H54 (cell line): ENCODE data around the gene B3GALNT2.

ENCODE experiments used
- DNase-seq: peaks from one replicate; pipeline ENCODE4 v3.0.0; 2011; ENCODE audit warnings: low spot score, mixed read lengths; ENCODE audit not compliant: insufficient read length
- FAIRE-seq: peaks from 3 replicates; lab custom pipeline; 2011; peaks lifted over from hg19 to GRCh38; lab: Jason Lieb, UNC
- POLR2A ChIP-seq: IDR thresholded peaks from 2 replicates; pipeline ENCODE4 v1.6.1; 2011; ENCODE audit warnings: low read depth, mild to moderate bottlenecking, low read length

The B3GALNT2 gene

DNA sequence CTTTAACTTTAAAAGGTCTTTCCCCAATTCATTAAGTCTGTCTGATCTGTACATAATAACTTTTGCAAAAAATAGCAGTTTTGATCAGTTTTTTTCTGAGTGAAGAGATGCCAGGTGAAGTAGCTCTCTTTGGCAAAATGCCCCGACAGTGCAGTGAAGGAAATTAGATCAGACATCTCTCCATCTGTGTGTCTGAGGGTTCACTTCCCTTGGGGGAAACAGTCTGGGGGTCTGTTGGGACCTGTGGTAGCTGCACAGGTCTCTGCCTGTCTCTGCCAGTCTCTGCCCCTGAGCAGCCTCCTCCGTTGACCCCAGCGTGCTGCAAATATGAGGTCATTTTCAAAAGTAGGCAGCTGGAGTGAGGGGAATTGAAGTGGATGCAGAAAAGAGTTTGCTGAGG lies 82.5 kb downstream of the B3GALNT2 start:
- no peak for TF ChIP-seq POLR2A
- FAIRE-seq (no peak), DNase-seq (no peak)

DNA sequence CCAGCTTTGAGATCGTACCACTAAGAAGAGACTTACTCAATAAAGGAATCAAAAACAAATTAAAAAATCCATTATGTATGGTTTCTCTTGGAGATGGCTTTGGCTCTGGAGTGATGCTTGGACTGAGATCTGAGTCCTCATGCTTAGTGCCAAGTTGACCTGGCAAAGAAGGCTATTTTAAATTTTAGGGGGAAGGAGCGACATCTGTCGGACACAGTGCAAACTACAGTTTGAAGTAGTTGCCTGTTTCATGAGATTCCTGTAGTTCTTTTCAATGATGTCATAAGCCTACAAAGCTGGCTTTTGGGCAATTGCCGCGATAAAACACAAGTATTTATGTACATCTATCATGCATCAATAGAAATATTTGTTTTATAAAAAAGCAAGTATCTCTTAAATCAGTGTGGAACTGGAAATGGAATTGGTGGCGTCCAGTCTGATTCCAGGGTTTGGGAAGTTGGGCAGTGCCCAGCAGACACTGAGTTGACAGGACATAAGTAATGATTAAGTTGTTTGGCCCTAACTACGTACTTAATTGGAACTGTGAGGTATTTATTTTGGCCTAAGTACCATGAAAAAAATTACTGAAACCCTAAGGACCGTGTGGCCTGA lies 87.1 kb downstream of the B3GALNT2 start:
- TF ChIP-seq POLR2A, result no peak
- FAIRE-seq, result no peak
- DNase-seq, result peak; percentile 42

DNA sequence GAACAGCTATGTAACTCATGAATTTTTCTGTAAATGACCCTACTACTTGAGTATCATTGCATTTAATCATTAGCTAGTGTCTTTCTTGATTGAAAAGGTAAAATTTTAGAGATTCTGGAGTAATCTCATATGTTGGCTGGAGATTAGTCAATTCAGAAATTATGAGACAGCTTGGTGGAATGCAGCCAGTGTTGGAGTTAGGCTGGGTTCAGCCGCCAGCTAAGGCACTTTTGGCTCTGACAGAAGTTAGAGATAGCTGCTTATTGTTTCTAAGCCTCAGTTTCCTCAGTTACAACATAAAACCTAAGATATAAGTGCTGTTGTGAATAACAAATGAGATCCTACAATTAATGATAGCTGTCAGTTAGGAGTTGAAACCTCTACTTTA lies 87.6 kb downstream of the B3GALNT2 start:
- no peak for TF ChIP-seq POLR2A
- no peak for DNase-seq
- FAIRE-seq, result no peak

DNA sequence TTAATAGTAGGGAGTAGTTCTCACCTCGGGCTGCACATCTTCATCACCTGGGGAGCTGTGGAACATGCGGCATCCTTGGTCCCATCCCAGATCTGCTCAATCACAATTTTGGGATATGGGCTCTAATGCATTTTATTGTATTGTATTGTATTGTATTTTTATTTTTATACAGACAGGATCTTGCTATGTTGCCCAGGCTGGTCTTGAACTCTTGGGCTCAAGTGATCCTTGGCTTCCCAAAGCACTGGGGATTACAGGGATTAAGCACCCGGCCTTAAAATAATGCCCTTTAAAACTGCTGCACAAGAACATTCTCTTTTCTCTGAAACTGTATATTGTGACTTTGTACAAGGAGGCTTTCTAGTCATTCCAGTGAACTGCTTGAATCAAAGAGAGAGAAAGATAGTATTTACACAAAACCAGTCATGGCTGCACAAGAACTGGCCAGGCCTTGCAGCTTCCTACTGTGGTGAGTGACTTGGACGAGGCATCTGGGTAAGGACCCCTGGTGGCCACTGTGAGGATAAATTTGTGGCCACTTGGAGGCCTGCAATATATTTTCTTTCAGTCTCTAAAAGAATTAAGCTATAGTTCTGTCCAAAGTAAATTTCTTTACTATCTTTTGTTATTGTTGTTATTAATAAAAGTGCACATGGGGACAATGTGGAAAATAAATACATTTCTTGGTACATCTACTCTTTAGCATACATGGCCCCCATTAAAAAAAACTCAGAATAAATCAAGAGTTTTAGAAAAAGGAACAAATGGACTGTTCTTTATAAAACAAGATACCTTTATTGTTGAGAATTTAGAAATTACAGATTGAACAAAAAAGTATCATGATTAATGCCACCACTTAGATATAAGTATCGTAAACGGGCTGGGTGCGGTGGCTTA lies 89.0 kb downstream of the B3GALNT2 start:
- FAIRE-seq (no peak), DNase-seq (peak; percentile 53)
- TF ChIP-seq POLR2A, result no peak

DNA sequence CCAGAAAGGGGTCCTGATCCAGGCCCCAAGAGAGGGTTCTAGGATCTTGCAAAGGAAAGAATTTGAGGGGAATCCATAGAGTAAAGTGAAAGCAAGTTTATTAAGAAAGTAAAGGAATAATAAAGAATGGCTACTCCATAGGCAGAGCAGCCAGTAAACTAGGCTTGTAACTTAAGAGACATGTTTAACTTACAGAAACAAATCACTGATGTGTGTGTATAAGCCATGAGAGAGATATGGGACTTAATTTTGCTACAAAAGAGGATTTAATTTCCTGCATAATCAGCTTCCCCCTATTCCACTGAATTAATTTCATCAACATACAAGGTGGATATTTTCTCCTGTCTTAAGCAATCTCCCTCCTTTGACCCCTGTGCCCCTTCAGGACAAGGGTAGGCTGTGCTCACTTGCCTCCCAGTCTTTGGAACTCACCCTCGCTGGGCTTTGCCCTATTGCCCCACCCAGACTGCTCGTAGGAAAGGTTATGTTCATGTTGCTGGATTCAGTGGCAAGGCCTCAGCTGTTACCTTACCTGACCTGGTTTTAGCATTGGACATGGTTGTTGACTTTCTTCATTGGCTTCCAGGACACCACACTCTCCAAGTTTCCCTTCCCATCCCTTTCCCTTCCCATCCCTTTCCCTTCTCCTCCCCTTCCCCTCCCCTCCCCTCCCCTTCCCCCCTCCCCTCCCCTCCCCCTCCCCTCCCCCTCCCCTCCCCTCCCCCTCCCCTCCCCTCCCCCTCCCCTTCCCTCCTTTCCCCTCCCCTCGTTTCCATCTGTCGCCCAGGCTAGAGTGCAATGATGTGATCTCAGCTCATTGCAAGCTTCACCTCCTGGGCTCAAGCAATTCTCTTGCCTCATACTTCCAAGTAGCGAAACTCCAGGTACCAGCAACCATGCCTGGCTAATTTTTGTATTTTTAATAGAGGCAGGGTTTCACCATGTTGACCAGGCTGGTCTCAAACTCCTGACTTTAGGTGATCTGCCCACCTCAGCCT lies 92.5 kb downstream of the B3GALNT2 start:
- no peak for DNase-seq
- TF ChIP-seq POLR2A, result no peak
- FAIRE-seq, result no peak

DNA sequence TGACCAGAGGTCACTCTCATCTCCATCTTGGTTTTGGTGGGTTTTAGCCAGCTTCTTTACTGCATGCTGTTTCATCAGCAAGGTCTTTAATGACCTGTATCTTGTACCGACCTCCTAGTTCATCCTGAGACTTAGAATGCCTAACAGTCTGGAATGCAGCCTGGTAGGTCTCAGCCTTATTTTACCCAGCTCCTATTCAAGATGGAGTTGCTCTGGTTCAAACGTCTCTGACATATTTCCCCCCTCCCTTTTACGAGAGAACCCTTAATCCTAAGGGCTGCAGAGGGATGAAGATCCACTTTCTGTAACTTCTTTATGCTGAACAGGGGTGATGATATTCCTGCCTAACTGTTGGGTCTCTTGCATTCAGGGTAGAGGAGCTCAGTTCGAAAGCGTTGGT lies 93.8 kb downstream of the B3GALNT2 start:
- FAIRE-seq, result no peak
- TF ChIP-seq POLR2A, result no peak

GRCh38 chr1:235409042-235409820 lies 95.0 kb downstream of the B3GALNT2 start:
- no peak for FAIRE-seq
- no peak for DNase-seq
- no peak for TF ChIP-seq POLR2A

More for the DNA sequence above, 93.8 kb downstream of the B3GALNT2 start:
- no peak for DNase-seq

GRCh38 chr1:235408503-235408960 lies 95.7 kb downstream of the B3GALNT2 start:
- no peak for TF ChIP-seq POLR2A
- FAIRE-seq, result no peak
- DNase-seq, result no peak

DNA sequence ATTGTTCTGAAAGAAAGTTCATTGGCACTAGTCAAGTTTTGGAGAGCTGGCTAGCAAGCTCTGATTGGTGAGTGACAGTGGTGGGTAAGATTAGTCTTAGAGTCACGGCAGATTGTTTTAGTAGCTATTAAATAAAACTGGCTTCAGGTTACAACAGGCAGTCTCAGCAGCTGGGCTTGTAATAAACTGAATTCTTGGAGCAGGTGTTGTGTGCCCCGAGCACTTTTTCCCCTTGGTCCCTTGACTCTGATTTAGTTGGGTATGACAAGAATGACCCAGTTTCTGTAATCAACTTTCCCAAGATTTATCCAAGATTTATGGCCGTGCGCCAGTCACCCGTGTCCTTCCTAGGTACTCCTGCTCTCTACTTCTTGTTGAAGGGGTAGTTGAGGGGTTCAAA lies 96.8 kb downstream of the B3GALNT2 start:
- DNase-seq (no peak), FAIRE-seq (no peak)
- TF ChIP-seq POLR2A, result no peak

GRCh38 chr1:235404190-235404589 lies 100.1 kb downstream of the B3GALNT2 start:
- FAIRE-seq (no peak), DNase-seq (no peak)
- no peak for TF ChIP-seq POLR2A

- TF ChIP-seq POLR2A, result no peak
- DNase-seq (no peak), FAIRE-seq (no peak)
Measured at GRCh38 chr1:235403593-235403992, 100.7 kb downstream of the B3GALNT2 start.

GRCh38 chr1:235402457-235403200 lies 101.6 kb downstream of the B3GALNT2 start:
- no peak for FAIRE-seq
- DNase-seq, result no peak
- no peak for TF ChIP-seq POLR2A
